Small intestine (tissue), 7 donors: ENCODE measurements around the gene HMCN1. TPM values are rescaled to one million over a fixed set of nuclear protein-coding genes. Genes with fewer than 3 reads are reported as not detected.

ENCODE experiments used
- DNase-seq, 2 donors: peaks; one replicate each; pipeline versions ENCODE4 v3.0.0 to v3.0.0-alpha.2; 2013
- FAIRE-seq: peaks from 2 replicates; lab custom pipeline; 2012; peaks lifted over from hg19 to GRCh38; lab: Jason Lieb, UNC
- H3K27ac ChIP-seq, 3 donors: one replicate each; pipeline ENCODE4 v1.5.1; 2013; ENCODE audit warnings: low read length in 2 of 3, mild to moderate bottlenecking in 2 of 3, control low read depth in 1 of 3, inconsistent platforms in 1 of 3, low read depth in 1 of 3, moderate library complexity in 1 of 3
- H3K27me3 ChIP-seq, 3 donors: one replicate each; pipeline ENCODE4 v1.6.1; 2013; ENCODE audit warnings: low read length in 3 of 3, inconsistent platforms in 1 of 3; ENCODE audit not compliant: control insufficient read depth in 3 of 3, insufficient read depth in 3 of 3
- H3K36me3 ChIP-seq, 3 donors: one replicate each; pipeline ENCODE4 v1.6.1; 2013; ENCODE audit warnings: low read length in 3 of 3, inconsistent platforms in 1 of 3, low read depth in 1 of 3, mild to moderate bottlenecking in 1 of 3, moderate library complexity in 1 of 3; ENCODE audit not compliant: control insufficient read depth in 3 of 3, insufficient read depth in 2 of 3
- H3K4me1 ChIP-seq, 3 donors: one replicate each; pipeline ENCODE4 v1.6.1; 2013; ENCODE audit warnings: low read length in 2 of 3, inconsistent platforms in 1 of 3, low read depth in 1 of 3, mild to moderate bottlenecking in 1 of 3, moderate library complexity in 1 of 3; ENCODE audit not compliant: control insufficient read depth in 3 of 3, insufficient read depth in 2 of 3
- H3K4me3 ChIP-seq, 3 donors: one replicate each; pipeline ENCODE4 v1.5.1; 2013; ENCODE audit warnings: low read length in 3 of 3, control low read depth in 1 of 3, inconsistent platforms in 1 of 3, low read depth in 1 of 3, mild to moderate bottlenecking in 1 of 3, moderate library complexity in 1 of 3
- H3K9me3 ChIP-seq, 2 donors: one replicate each; pipeline ENCODE4 v1.6.1; 2013; ENCODE audit warnings: low read depth in 1 of 2, low read length in 1 of 2; ENCODE audit not compliant: control insufficient read depth in 2 of 2, insufficient read depth in 1 of 2
- WGBS, 3 donors: extraction: QIAGEN DNeasy Blood & Tissue Kit; methylation state at CpG; one replicate each; pipeline ENCODE4 v1.1.7; 2013; 5-methylcytosine and 5-hydroxymethylcytosine counted together
- polyA plus RNA-seq, 4 donors: library from polyadenylated mRNA; stranded (reverse) in 3 of 4; unstranded in 1 of 4; fragments of 200-250 nt in 3 of 4; fragments of 120-200 nt in 1 of 4; gene quantifications; one replicate each; pipeline versions ENCODE4 v1.2.1 to v1.2.3, GENCODE V29; 2013
- donor health status: healthy with polysubstance abuse.
- donor health status: control.
- donor health status: control.
- donor health status: Bipolar disorder and iron deficiency.
- donor health status: healthy.

The HMCN1 gene
- polyA plus RNA-seq, 4 donors: under 0.01 to 1.9 (median 0.62) TPM

GRCh38 chr1:186118724-186119123 is 384.5 kb downstream of the HMCN1 start:
- Histone ChIP-seq H3K4me3 (no peak overlapping the region), H3K36me3 (no peaks in the 10 kb centered on the region), H3K27ac (no peak overlapping the region), H3K4me1 (no peaks in the 10 kb centered on the region), H3K27me3 (no peaks in the 10 kb centered on the region), H3K9me3 (peaks cover 0 to 1% of the 10 kb centered on the region in 2 donors)
- 79 to 90% (median 85%) methylated on average over 1 of the region's 1 CpG for WGBS, 3 donors
- FAIRE-seq: no peak
- no peak for DNase-seq

GRCh38 chr1:186122837-186123236 is 388.6 kb downstream of the HMCN1 start:
- FAIRE-seq: no peak

GRCh38 chr1:186125035-186125434 is 390.8 kb downstream of the HMCN1 start:
- Histone ChIP-seq H3K4me3 (no peak overlapping the region), H3K27ac (no peak overlapping the region), H3K4me1 (no peaks in the 10 kb centered on the region), H3K27me3 (no peaks in the 10 kb centered on the region), H3K9me3 (peaks cover 0 to 1% of the 10 kb centered on the region in 2 donors), H3K36me3 (no peaks in the 10 kb centered on the region)
- WGBS, 3 donors: 73 to 80% (median 75%) methylated on average over 4 of the region's 4 CpGs
- FAIRE-seq (no peak), DNase-seq (no peak)

More at GRCh38 chr1:186122837-186123236, 388.6 kb downstream of the HMCN1 start:
- WGBS, 3 donors: 85 to 90% (median 87%) methylated on average over 9 of the region's 9 CpGs
- H3K27me3 ChIP-seq: no peaks in the 10 kb centered on the region
- DNase-seq: no peak
- no peaks in the 10 kb centered on the region for H3K4me1 ChIP-seq
- H3K4me3 ChIP-seq: no peak overlapping the region
- no peak overlapping the region for H3K27ac ChIP-seq
- H3K9me3 ChIP-seq: peaks cover 0 to 1% of the 10 kb centered on the region in 2 donors
- no peaks in the 10 kb centered on the region for H3K36me3 ChIP-seq

- no peak overlapping the region for H3K4me3 ChIP-seq
- no peaks in the 10 kb centered on the region for H3K4me1 ChIP-seq
- H3K9me3 ChIP-seq: peaks cover 0 to 1% of the 10 kb centered on the region in 2 donors
- FAIRE-seq (no peak), DNase-seq (no peak)
- no peak overlapping the region for H3K27ac ChIP-seq
- 88 to 96% (median 91%) methylated on average over 3 of the region's 3 CpGs for WGBS, 3 donors
- no peaks in the 10 kb centered on the region for H3K27me3 ChIP-seq
- H3K36me3 ChIP-seq: no peaks in the 10 kb centered on the region
Observed at GRCh38 chr1:186125511-186125910, 391.3 kb downstream of the HMCN1 start.

- no peaks in the 10 kb centered on the region for H3K9me3 ChIP-seq
- H3K4me3 ChIP-seq: no peak overlapping the region
- H3K36me3 ChIP-seq: no peaks in the 10 kb centered on the region
- H3K27me3 ChIP-seq: no peaks in the 10 kb centered on the region
- DNase-seq (no peak), FAIRE-seq (no peak)
- no peak overlapping the region for H3K27ac ChIP-seq
- H3K4me1 ChIP-seq: no peaks in the 10 kb centered on the region
- WGBS, 3 donors: 86 to 89% (median 89%) methylated on average over 4 of the region's 4 CpGs
Observed at GRCh38 chr1:186129758-186130157, 395.6 kb downstream of the HMCN1 start.

GRCh38 chr1:186139115-186139514 is 404.9 kb downstream of the HMCN1 start:
- Histone ChIP-seq H3K36me3 (no peaks in the 10 kb centered on the region), H3K9me3 (no peaks in the 10 kb centered on the region), H3K27ac (no peak overlapping the region), H3K4me1 (no peaks in the 10 kb centered on the region), H3K27me3 (no peaks in the 10 kb centered on the region), H3K4me3 (no peak overlapping the region)
- FAIRE-seq: peak; percentile 26
- no peak for DNase-seq
- 65 to 91% (median 83%) methylated on average over 4 of the region's 4 CpGs for WGBS, 3 donors

GRCh38 chr1:186139701-186140100 is 405.5 kb downstream of the HMCN1 start:
- H3K9me3 ChIP-seq: no peaks in the 10 kb centered on the region
- no peak for DNase-seq
- no peaks in the 10 kb centered on the region for H3K36me3 ChIP-seq
- no peak overlapping the region for H3K27ac ChIP-seq
- no peaks in the 10 kb centered on the region for H3K27me3 ChIP-seq
- WGBS, 3 donors: 65 to 75% (median 73%) methylated on average over 3 of the region's 3 CpGs
- H3K4me3 ChIP-seq: no peak overlapping the region
- FAIRE-seq: no peak
- H3K4me1 ChIP-seq: no peaks in the 10 kb centered on the region

- no peaks in the 10 kb centered on the region for H3K27me3 ChIP-seq
- FAIRE-seq (no peak), DNase-seq (no peak)
- H3K9me3 ChIP-seq: no peaks in the 10 kb centered on the region
- no peak overlapping the region for H3K4me3 ChIP-seq
- H3K36me3 ChIP-seq: no peaks in the 10 kb centered on the region
- H3K27ac ChIP-seq: no peak overlapping the region
- H3K4me1 ChIP-seq: no peaks in the 10 kb centered on the region
- 75 to 100% (median 82%) methylated on average over 1 of the region's 1 CpG for WGBS, 3 donors
Observed at GRCh38 chr1:186142159-186142558, 408.0 kb downstream of the HMCN1 start.

GRCh38 chr1:186142916-186143315 is 408.7 kb downstream of the HMCN1 start:
- no peaks in the 10 kb centered on the region for H3K36me3 ChIP-seq
- H3K4me3 ChIP-seq: no peak overlapping the region
- H3K4me1 ChIP-seq: no peaks in the 10 kb centered on the region
- no peaks in the 10 kb centered on the region for H3K9me3 ChIP-seq
- DNase-seq (no peak), FAIRE-seq (no peak)
- H3K27ac ChIP-seq: no peak overlapping the region
- H3K27me3 ChIP-seq: no peaks in the 10 kb centered on the region
